Loucy (cell line): ENCODE measurements around the gene PDE4A.

Experiments used
- H2AFZ ChIP-seq: fragments of 200-600 bp; sonication (generic); 2 replicates; pipeline ENCODE4 v1.6.0; 2016; ENCODE audit warnings: antibody characterized with exemption, mild to moderate bottlenecking, low read length, moderate library complexity
- H3F3A ChIP-seq: fragments of 200-600 bp; 2 replicates; pipeline ENCODE4 v1.6.0; 2016; ENCODE audit warnings: antibody characterized with exemption, low read depth, mild to moderate bottlenecking
- H3K27me3 ChIP-seq: fragments of 200-600 bp; sonication (generic); 2 replicates; pipeline ENCODE4 v1.6.1; 2014; ENCODE audit warnings: low read length, mild to moderate bottlenecking; ENCODE audit not compliant: insufficient read depth, poor library complexity, severe bottlenecking
- H3K36me3 ChIP-seq: fragments of 200-600 bp; sonication (generic); 2 replicates; pipeline ENCODE4 v1.6.1; 2016; ENCODE audit warnings: low read length; ENCODE audit not compliant: insufficient read depth
- H3K4me1 ChIP-seq: fragments of 200-600 bp; sonication (generic); 2 replicates; pipeline ENCODE4 v1.5.1; 2014; ENCODE audit warnings: low read length, mild to moderate bottlenecking; ENCODE audit not compliant: insufficient read depth, poor library complexity, severe bottlenecking
- H3K4me2 ChIP-seq: fragments of 200-600 bp; sonication (generic); 2 replicates; pipeline ENCODE4 v1.6.0; 2014; ENCODE audit warnings: antibody characterized with exemption, low read length, low read depth, mild to moderate bottlenecking; ENCODE audit not compliant: poor library complexity, severe bottlenecking
- H3K4me3 ChIP-seq: fragments of 200-600 bp; sonication (generic); 2 replicates; pipeline ENCODE4 v1.5.1; 2014; ENCODE audit warnings: low read length, mild to moderate bottlenecking, mixed read lengths; ENCODE audit not compliant: poor library complexity, severe bottlenecking
- H3K79me2 ChIP-seq: fragments of 200-600 bp; sonication (generic); 2 replicates; pipeline ENCODE4 v1.6.1; 2014; ENCODE audit warnings: low read length; ENCODE audit not compliant: insufficient read depth
- H3K9ac ChIP-seq: fragments of 200-600 bp; sonication (generic); 2 replicates; pipeline ENCODE4 v1.6.0; 2014; ENCODE audit warnings: mild to moderate bottlenecking, low read depth, low read length, moderate library complexity; ENCODE audit not compliant: poor library complexity, severe bottlenecking
- H3K9me2 ChIP-seq: fragments of 200-600 bp; sonication (generic); replicated peaks from 2 replicates; pipeline ENCODE4 v1.6.1; 2016; ENCODE audit warnings: low read depth, low read length, mixed read lengths
- H3K9me3 ChIP-seq: fragments of 200-600 bp; sonication (generic); 2 replicates; pipeline ENCODE4 v1.6.1; 2014; ENCODE audit warnings: mild to moderate bottlenecking, antibody characterized with exemption, low read length, low read depth; ENCODE audit not compliant: insufficient read depth
- H4K20me1 ChIP-seq: fragments of 200-600 bp; sonication (generic); 2 replicates; pipeline ENCODE4 v1.6.0; 2014; ENCODE audit warnings: antibody characterized with exemption, low read length, mild to moderate bottlenecking; ENCODE audit not compliant: insufficient read depth, poor library complexity, severe bottlenecking
- CTCF ChIP-seq: fragments of 200-600 bp; sonication (generic); conservative IDR thresholded peaks from 2 replicates; pipeline ENCODE4 v1.5.1; 2014; ENCODE audit warnings: mild to moderate bottlenecking, antibody characterized with exemption, low read length
- EZH2phosphoT487 ChIP-seq: fragments of 200-600 bp; IDR thresholded peaks from 2 replicates; pipeline ENCODE4 v1.6.1; 2018; ENCODE audit warnings: antibody characterized with exemption, mild to moderate bottlenecking, moderate library complexity, borderline replicate concordance

Gene PDE4A

GRCh38 chr19:10428996-10429381 is 8.7 kb downstream of the PDE4A start:
- TF ChIP-seq EZH2phosphoT487: no peak
- no peak for TF ChIP-seq CTCF
- Histone ChIP-seq H3K9me2 (no peaks in the 10 kb centered on the region), H3K4me3 (no peak overlapping the region), H3K4me2 (no peak overlapping the region), H3K27me3 (no peaks in the 10 kb centered on the region), H3K36me3 (no peaks in the 10 kb centered on the region), H3K9ac (no peak overlapping the region), H4K20me1 (no peaks in the 10 kb centered on the region), H3K4me1 (peaks cover 31% of the 10 kb centered on the region), H3K79me2 (no peaks in the 10 kb centered on the region), H2AFZ (no peak overlapping the region), H3K9me3 (no peaks in the 10 kb centered on the region), H3F3A (no peaks in the 10 kb centered on the region)

GRCh38 chr19:10430505-10431253 is 10.3 kb downstream of the PDE4A start:
- H3F3A ChIP-seq: no peaks in the 10 kb centered on the region
- no peak overlapping the region for H3K4me2 ChIP-seq
- no peak for TF ChIP-seq EZH2phosphoT487
- no peak for TF ChIP-seq CTCF
- H3K9me3 ChIP-seq: no peaks in the 10 kb centered on the region
- no peak overlapping the region for H2AFZ ChIP-seq
- H3K4me1 ChIP-seq: peaks cover 18% of the 10 kb centered on the region
- no peaks in the 10 kb centered on the region for H3K9me2 ChIP-seq
- H3K79me2 ChIP-seq: no peaks in the 10 kb centered on the region
- H3K27me3 ChIP-seq: no peaks in the 10 kb centered on the region
- H3K9ac ChIP-seq: no peak overlapping the region
- H3K4me3 ChIP-seq: no peak overlapping the region
- H4K20me1 ChIP-seq: no peaks in the 10 kb centered on the region
- H3K36me3 ChIP-seq: no peaks in the 10 kb centered on the region

- Histone ChIP-seq H3K4me1 (peaks cover 18% of the 10 kb centered on the region), H3K27me3 (no peaks in the 10 kb centered on the region), H3K9me2 (no peaks in the 10 kb centered on the region), H4K20me1 (no peaks in the 10 kb centered on the region), H3F3A (no peaks in the 10 kb centered on the region), H3K4me2 (no peak overlapping the region), H3K36me3 (no peaks in the 10 kb centered on the region), H3K9ac (no peak overlapping the region), H3K79me2 (no peaks in the 10 kb centered on the region), H2AFZ (peak overlapping the region; percentile 53; the same call in 1 of the 2 replicates), H3K9me3 (no peaks in the 10 kb centered on the region), H3K4me3 (no peak overlapping the region)
- TF ChIP-seq EZH2phosphoT487 (no peak), CTCF (no peak)
Observed at GRCh38 chr19:10431254-10431942, 11.1 kb downstream of the PDE4A start.
